Measurements from ENCODE around the gene ING2. TPM values are rescaled to one million over a fixed set of nuclear protein-coding genes. Genes with fewer than 3 reads are reported as not detected.
"Not testable (repeated sequence)": the region's sequence is repeated elsewhere in the genome, so short reads cannot be mapped to it uniquely, and the experiment has no call there.

Gene ING2, protein sequence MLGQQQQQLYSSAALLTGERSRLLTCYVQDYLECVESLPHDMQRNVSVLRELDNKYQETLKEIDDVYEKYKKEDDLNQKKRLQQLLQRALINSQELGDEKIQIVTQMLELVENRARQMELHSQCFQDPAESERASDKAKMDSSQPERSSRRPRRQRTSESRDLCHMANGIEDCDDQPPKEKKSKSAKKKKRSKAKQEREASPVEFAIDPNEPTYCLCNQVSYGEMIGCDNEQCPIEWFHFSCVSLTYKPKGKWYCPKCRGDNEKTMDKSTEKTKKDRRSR
- polyA plus RNA-seq = 17.2 TPM

DNA sequence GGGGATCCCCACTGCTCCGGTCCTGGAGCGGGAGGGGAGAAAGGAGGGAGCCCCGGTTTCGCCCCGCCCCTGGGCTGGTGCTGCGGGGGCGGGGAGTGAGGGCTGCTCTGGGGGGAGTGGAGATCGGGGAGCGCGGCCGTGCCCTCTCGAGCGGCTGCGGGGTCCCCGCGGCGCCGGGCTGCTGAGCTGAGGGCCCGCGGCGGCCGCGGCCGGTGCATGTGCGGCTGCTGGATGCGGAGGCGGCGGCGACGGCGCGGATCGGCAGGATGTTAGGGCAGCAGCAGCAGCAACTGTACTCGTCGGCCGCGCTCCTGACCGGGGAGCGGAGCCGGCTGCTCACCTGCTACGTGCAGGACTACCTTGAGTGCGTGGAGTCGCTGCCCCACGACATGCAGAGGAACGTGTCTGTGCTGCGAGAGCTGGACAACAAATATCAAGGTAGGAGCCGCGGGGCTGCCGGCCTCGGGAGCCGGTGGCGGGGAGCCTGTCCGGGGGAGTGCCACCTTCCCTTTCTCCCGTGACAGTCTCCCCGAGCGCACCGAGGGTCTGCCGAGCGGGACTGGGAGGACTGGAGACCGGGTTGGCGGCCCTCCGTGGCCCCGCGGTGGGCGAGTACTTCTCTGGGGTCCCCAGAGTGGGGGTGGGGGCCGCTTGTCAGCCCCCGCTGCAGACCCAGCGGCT lies at the start of gene ING2:
TSS of gene ING2 (plus strand) at position 129 of the 681 bp plus-strand sequence. CDS start at position 267, 138 bp downstream.
- Mint-ChIP-seq H3K27me3 (no peaks in the 10 kb centered on the region), H3K9me3 (no peaks in the 10 kb centered on the region), H3K36me3 (peaks cover under 1% of the 10 kb centered on the region), H3K4me3 (peak within 1 kb of the TSS; percentile 97 to 99 (median 98)), H3K27ac (peak within 1 kb of the TSS; percentile 95 to 99 (median 99)), H3K4me1 (peaks cover 10 to 11% (median 11%) of the 10 kb centered on the region in 3 donors)

DNA sequence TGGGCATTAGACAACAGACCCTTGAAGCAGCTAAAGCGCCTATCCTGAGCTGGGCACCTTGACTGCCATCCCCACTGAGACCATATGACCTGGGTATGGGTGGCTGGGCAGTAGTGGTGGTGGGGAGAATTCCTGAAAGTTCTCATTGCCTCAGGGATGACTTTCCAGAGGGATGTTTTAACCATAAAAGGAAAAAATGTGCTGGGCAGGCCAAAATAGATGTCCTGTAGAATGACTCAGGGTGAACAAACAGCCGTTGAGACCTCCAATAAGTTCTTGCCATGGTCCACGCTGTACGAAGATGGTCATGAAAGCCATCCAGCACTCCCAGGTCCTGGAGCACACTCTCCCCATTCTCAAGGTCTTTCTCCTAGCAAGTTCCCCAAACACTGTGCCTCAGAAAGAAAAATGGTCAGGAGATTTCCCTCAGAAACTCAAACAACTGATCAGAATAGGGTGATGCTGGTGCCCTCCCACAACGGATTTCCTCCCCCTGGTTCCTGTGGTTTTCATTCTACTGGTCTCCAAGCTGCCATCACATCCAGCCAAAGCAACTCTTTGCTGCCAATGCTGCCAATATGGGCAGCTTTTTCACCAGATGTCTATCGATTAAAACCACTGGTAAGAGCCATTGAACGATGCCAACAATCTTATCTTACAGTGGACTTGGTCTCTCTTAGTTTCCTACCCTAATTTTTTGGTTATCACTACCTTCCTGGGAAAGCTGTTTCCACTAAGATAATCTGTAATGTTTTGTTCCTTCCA lies 49.2 kb upstream of the ING2 start:
- no peaks in the 10 kb centered on the region for H3K9me3 Mint-ChIP-seq
- no peaks in the 10 kb centered on the region for H3K27me3 Mint-ChIP-seq
- H3K27ac Mint-ChIP-seq = no peak overlapping the region
- no peak overlapping the region for H3K4me3 Mint-ChIP-seq
- peaks cover 0 to 5% (median 5%) of the 10 kb centered on the region in 3 donors for H3K4me1 Mint-ChIP-seq
- H3K36me3 Mint-ChIP-seq = peaks cover 4% of the 10 kb centered on the region

DNA sequence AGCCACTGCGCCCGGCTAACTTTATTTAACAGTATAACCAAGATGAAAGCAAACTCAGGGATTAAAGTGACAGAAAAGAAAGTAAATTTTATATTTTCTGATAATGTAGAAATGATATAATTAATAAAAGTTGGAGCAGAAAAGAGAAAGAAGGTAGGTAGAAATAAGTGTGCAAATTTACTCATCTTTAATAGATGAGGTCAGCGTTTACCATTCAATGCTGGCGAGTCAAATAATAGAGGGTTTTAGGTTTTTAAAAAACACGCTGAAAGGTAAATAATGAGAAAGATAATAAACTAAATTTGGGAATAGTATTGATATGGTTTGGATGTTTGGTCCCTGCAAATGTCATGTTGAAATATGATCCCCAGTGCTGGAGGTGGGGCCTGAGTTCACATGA lies 46.9 kb upstream of the ING2 start:
- peaks cover 0 to 5% (median 4%) of the 10 kb centered on the region in 3 donors for H3K4me1 Mint-ChIP-seq
- no peaks in the 10 kb centered on the region for H3K27me3 Mint-ChIP-seq
- no peak overlapping the region for H3K4me3 Mint-ChIP-seq
- H3K27ac Mint-ChIP-seq = no peak overlapping the region
- H3K36me3 Mint-ChIP-seq = peaks cover 4% of the 10 kb centered on the region
- H3K9me3 Mint-ChIP-seq = no peaks in the 10 kb centered on the region

DNA sequence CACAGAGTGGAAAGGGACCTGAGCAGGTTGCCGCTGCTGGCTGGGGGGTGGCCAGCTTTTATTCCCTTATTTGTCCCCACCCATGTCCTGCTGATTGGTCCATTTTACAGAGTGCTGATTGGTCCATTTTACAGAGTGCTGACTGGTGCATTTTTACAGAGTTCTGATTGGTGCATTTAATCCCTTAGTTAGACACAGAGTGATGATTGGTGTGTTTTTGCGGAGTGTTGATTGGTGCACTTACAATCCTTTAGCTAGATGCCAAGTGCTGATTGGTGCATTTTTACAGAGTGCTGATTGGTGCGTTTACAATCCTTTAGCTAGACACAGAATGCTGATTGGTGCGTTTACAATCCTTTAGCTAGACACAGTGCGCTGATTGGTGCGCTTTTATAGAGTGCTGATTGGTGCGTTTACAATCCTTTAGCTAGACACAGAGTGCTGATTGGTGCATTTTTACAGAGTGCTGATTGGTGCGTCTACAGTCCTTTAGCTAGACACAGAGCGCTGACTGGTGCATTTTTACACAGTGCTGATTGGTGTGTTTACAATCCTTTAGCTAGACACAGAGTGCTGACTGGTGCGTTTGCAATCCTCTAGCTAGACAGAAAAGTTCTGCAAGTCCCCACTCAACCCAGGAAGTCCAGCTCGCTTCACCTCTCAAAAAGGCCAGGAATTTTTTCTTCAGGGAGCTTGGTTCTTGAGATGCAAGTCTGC lies 40.8 kb upstream of the ING2 start:
- H3K9me3 Mint-ChIP-seq, H3K27me3 Mint-ChIP-seq, H3K4me3 Mint-ChIP-seq, H3K27ac Mint-ChIP-seq, H3K4me1 Mint-ChIP-seq, H3K36me3 Mint-ChIP-seq: not testable (repeated sequence)

DNA sequence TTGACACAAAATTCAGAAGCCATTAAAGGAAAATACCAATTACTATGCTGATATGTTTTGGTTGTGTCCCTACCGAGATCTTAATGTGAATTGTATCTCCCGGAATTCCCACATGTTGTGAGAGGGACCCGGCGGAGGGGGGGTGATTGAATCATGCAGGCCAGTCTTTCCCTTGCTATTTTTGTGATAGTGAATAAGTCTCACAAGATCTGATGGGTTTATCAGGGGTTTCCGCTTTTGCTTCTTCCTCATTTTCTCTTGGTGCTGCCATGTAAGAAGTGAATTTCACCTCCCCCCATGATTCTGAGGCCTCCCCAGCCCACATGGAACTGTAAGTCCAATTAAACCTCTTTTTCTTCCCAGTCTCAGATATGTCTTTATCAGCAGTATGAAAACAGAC lies 39.0 kb upstream of the ING2 start:
- not testable (repeated sequence) for H3K36me3 Mint-ChIP-seq, H3K27me3 Mint-ChIP-seq, H3K4me1 Mint-ChIP-seq, H3K4me3 Mint-ChIP-seq, H3K9me3 Mint-ChIP-seq, H3K27ac Mint-ChIP-seq

DNA sequence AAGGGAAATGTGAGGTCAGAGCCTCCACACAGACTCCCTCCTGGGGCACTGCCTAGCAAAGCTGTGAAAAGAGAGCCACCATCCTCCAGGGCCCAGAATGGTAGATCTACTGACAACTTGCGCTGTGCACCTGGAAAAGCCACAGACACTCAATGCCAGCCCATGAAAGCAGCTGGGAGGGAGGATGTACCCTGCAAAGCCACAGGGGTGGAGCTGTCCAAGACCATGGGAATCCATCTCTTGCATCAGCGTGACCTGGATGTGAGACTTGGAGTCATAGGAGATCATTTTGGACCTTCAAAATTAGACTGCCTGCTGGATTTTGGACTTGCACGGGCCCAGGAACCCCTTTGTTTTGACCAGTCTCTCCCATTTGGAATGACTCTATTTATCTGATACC lies 37.6 kb upstream of the ING2 start:
- Mint-ChIP-seq H3K4me1 (peaks cover 0 to 1% (median 1%) of the 10 kb centered on the region in 3 donors), H3K27ac (no peak overlapping the region)

DNA sequence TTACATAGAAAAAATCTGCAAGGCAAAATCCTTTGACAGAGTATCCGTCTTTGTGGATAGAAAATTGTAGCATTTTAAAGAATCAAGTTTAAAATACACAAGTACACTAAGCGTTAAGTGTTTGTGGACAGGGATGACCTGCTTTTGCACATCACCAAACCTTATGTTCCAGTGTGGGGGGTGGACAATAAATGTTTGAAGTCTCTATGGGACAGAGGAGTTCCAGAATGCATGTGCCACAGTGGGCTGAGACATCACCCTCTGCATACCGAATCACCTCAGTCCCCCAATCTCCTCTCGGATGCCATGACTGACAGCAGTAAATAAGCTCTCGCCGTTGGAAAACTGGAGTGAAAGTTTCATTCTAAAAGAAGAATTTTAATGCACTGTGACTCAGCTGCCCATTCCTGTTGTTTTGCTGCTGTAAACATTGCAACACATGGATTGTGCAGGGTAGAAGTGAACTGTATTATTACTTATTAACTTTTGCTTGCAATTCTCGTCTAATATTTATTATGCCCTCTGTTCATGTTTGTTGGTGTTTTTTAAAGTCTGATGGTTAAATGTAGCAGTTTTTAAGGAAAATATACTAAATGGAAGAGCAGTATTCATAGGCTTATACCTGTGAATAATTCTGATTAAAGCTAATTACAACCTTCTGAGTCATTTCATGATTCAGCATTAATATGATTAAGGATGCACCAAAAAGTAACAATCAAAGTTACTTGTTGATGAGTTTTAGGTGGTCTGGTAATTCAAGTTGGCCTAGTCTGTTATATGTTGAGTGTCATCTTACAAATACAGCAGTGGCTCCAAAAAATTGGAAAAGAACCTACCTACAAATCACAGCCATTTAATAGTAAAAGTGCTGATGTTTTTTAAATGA lies 36.4 kb upstream of the ING2 start:
- H3K27ac Mint-ChIP-seq = no peak overlapping the region
- no peak overlapping the region for H3K4me3 Mint-ChIP-seq
- no peaks in the 10 kb centered on the region for H3K36me3 Mint-ChIP-seq
- no peaks in the 10 kb centered on the region for H3K27me3 Mint-ChIP-seq
- H3K4me1 Mint-ChIP-seq = peaks cover 0 to 5% (median 3%) of the 10 kb centered on the region in 3 donors
- peaks cover 0 to 3% (median 0%) of the 10 kb centered on the region in 3 donors for H3K9me3 Mint-ChIP-seq

More for the DNA sequence above, 37.6 kb upstream of the ING2 start:
- Mint-ChIP-seq H3K36me3 (no peaks in the 10 kb centered on the region), H3K9me3 (peaks cover 0 to 7% (median 2%) of the 10 kb centered on the region in 3 donors), H3K27me3 (no peaks in the 10 kb centered on the region), H3K4me3 (peak overlapping the region in 1 of 4 donors; percentile 47)

DNA sequence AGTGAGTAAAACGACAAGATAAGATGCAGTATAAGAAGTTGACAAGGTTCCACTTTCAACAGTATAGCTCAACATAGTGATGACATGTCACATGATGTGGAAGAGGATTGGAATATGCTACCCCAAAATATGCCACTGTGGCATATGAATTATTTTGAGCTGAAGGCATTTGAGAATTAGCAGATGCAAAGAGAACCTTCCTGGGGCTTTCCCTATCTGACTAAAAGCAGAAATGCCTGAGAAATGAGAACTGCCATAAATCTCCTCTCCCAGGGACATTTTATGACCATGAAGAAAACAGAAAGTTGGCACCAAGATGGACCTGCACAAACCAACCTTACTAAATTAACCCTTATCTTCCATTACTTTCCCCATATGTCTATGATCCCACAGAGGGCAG lies 35.6 kb upstream of the ING2 start:
- Mint-ChIP-seq H3K27ac (no peak overlapping the region), H3K4me1 (peaks cover 0 to 5% (median 3%) of the 10 kb centered on the region in 3 donors), H3K9me3 (no peaks in the 10 kb centered on the region), H3K36me3 (no peaks in the 10 kb centered on the region), H3K27me3 (no peaks in the 10 kb centered on the region), H3K4me3 (no peak overlapping the region)

DNA sequence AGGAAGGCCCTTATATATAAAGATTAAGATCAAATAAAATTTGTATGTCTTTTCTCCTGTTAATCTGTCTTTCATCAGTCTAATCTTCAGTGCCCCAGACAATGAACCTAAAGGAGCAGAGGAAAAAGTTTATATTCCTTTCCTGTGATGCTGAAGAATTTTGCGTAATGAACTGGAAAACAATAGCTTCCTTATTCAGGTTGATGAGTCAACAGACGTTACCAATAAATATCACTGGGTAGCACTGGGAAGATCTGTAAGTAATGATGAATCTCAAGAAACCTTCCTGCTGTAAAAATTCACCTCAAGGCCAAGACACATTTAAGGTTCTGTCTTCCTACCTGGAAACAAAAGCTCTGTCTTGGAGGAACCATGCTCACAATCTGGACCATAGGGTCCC lies 34.9 kb upstream of the ING2 start:
- no peaks in the 10 kb centered on the region for H3K9me3 Mint-ChIP-seq
- no peaks in the 10 kb centered on the region for H3K27me3 Mint-ChIP-seq
- no peak overlapping the region for H3K4me3 Mint-ChIP-seq
- no peaks in the 10 kb centered on the region for H3K36me3 Mint-ChIP-seq
- H3K4me1 Mint-ChIP-seq = peaks cover 0 to 5% (median 3%) of the 10 kb centered on the region in 3 donors
- H3K27ac Mint-ChIP-seq = no peak overlapping the region

DNA sequence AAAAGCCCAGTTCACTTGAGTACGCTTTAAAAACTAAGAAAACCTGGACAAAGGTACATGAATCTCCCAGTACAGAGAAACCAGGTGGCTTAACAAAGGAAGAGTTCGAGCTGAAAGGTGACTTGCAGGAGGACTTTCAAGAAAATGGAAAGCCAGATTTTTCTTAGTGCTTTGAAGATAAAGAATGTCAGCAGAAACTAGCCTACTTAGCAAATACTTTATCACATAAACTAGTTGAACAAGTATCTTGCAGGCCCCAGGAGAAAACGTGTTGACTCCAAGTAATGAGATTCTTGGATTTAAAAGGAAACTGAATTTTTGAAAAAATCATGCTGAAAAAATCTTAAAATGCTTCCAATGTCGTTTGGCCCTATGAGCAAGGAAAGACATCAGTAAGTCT lies 34.0 kb upstream of the ING2 start:
- no peak overlapping the region for H3K4me3 Mint-ChIP-seq
- H3K27ac Mint-ChIP-seq = no peak overlapping the region
- H3K4me1 Mint-ChIP-seq = peaks cover 0 to 5% (median 3%) of the 10 kb centered on the region in 3 donors
- H3K36me3 Mint-ChIP-seq = no peaks in the 10 kb centered on the region
- no peaks in the 10 kb centered on the region for H3K27me3 Mint-ChIP-seq
- no peaks in the 10 kb centered on the region for H3K9me3 Mint-ChIP-seq

DNA sequence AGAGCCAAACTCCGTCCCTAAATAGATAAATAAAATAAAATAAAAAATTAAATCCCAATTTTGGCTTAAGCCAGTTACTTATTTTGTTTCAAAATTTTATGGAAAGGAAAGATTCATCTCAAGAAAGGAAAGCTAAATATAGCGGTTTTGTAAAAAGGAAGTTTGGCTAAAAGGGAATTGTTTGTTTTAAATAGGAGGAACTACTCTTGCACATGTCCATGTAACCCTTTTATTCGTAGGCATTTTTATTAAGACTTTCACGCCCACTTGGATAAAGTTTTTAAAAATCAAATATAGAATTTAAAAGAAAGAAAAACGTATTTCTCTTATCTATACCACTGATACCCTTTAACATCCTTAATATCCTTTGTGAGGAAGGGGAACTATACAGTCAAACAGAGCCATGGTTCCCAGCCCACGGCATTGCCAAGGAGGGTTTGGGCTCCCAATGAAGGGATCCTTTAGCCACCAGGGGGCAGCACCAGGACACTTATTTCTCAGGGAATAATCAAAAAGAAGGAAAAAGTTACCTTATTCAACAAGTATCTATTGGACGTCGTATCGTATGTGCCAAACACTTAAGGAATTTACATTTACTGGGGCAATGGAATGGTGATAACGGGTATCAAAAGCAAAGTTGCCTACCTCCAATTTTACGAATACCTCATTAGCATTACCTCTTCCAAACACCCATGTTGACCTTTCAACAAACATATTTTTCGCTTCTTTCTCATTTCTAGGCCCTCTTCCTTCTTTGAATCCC lies 32.7 kb upstream of the ING2 start:
- no peaks in the 10 kb centered on the region for H3K27me3 Mint-ChIP-seq
- no peak overlapping the region for H3K27ac Mint-ChIP-seq
- no peaks in the 10 kb centered on the region for H3K36me3 Mint-ChIP-seq
- peaks cover 0 to 5% (median 3%) of the 10 kb centered on the region in 3 donors for H3K4me1 Mint-ChIP-seq
- H3K9me3 Mint-ChIP-seq = no peaks in the 10 kb centered on the region
- H3K4me3 Mint-ChIP-seq = peak overlapping the region in 1 of 4 donors; percentile 24

DNA sequence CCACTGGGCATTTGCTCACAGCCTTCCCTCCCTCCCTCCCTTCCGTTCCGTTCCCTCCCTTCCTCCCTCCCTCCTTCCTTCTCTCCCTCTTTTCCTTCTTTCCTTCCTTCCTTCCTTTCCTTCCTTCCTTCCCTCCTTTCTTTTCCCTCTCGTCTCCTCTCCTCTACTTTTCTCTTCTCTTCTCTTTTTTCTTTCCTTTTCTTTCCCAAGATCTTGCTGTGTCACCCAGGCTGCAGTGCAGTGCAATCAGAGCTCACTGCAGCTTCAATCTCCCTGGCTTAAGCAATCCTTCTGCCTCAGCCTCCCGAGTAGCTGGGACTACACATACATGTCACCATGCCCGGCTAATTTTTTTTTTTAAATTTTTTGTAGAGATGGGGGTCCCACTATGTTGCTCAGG lies 26.7 kb upstream of the ING2 start:
- Mint-ChIP-seq H3K9me3 (no peaks in the 10 kb centered on the region), H3K27ac (no peak overlapping the region), H3K27me3 (no peaks in the 10 kb centered on the region), H3K4me1 (no peaks in the 10 kb centered on the region), H3K36me3 (no peaks in the 10 kb centered on the region), H3K4me3 (no peak overlapping the region)

DNA sequence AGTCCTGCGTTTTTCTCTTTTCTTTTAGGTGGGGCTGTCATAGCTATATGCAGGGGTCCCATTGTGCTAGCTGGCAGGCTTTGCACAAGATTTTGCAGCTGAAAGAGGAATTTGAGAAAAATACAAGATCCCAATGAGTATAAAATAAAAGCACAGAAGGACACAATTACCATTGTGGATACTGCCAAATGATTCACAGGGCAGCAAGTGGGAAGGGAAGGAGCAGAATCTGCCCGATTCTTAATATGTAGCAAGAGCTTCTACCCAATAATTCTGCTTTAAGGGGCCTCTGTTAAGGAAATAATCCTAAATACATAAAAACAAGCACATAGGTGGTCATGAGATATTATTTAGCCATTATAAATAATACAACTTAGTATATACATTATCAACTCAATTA lies 25.9 kb upstream of the ING2 start:
- H3K4me3 Mint-ChIP-seq = no peak overlapping the region
- no peak overlapping the region for H3K27ac Mint-ChIP-seq
- no peaks in the 10 kb centered on the region for H3K4me1 Mint-ChIP-seq
- H3K9me3 Mint-ChIP-seq = no peaks in the 10 kb centered on the region
- H3K36me3 Mint-ChIP-seq = no peaks in the 10 kb centered on the region
- H3K27me3 Mint-ChIP-seq = no peaks in the 10 kb centered on the region

Measured in IgD-negative memory B cell (primary cell).